Activated CD4-positive, alpha-beta T cell treated with anti-CD3 and anti-CD28 coated beads, Interleukin-2, amount 10 ng/mL, durations not matched to agents 7 days and 5 days (primary cell): ENCODE data around the gene HOXD1. TPM values are rescaled to one million over a fixed set of nuclear protein-coding genes. Genes with fewer than 3 reads are reported as not detected.

Source experiments
- CTCF ChIA-PET: fragments of 350-600 bp; sonication (Branson Sonifier 250); formaldehyde crosslinking; loops from one replicate; lab custom pipeline; 2021; ENCODE audit warnings: antibody characterized with exemption; lab: Charles Lee
- POLR2A ChIA-PET: fragments of 350-600 bp; sonication (Branson Sonifier 250); formaldehyde crosslinking; loops from one replicate; lab custom pipeline; 2021; ENCODE audit warnings: antibody characterized with exemption; lab: Charles Lee
- DNase-seq: peaks from one replicate; pipeline ENCODE4 v3.0.0-alpha.2; 2020
- H3K27ac Mint-ChIP-seq: one replicate; pipeline ENCODE4 v1.8.0; 2021; ENCODE audit warnings: mild to moderate bottlenecking, moderate library complexity, mixed read lengths
- H3K27me3 Mint-ChIP-seq: one replicate; pipeline ENCODE4 v1.8.0; 2021; ENCODE audit warnings: mixed read lengths
- H3K36me3 Mint-ChIP-seq: one replicate; pipeline ENCODE4 v1.8.0; 2021; ENCODE audit warnings: low read depth, mixed read lengths
- H3K4me1 Mint-ChIP-seq: one replicate; pipeline ENCODE4 v1.8.0; 2021; ENCODE audit warnings: mixed read lengths
- H3K4me3 Mint-ChIP-seq: one replicate; pipeline ENCODE4 v1.8.0; 2021; ENCODE audit warnings: mild to moderate bottlenecking, moderate library complexity, mixed read lengths
- H3K9me3 Mint-ChIP-seq: one replicate; pipeline ENCODE4 v1.8.0; 2021; ENCODE audit warnings: mixed read lengths
- total RNA-seq, 2 experiments: library from RNA; stranded (reverse); gene quantifications; one replicate each; pipeline ENCODE4 v1.2.3, GENCODE V29; 2021

Gene HOXD1
- not detected for total RNA-seq

GRCh38 chr2:176187899-176188773 lies at the start of gene HOXD1:
TSS of gene HOXD1 (plus strand) at chr2:176188668. CDS start at chr2:176188802, 134 bp downstream.
- Mint-ChIP-seq H3K4me3 (peak within 1 kb of the TSS; percentile 73), H3K27me3 (peaks cover 77% of the 10 kb centered on the region), H3K9me3 (no peaks in the 10 kb centered on the region), H3K4me1 (peaks cover 17% of the 10 kb centered on the region), H3K36me3 (peaks cover 4% of the 10 kb centered on the region), H3K27ac (no peak within 1 kb of the TSS)
- no peak for DNase-seq
- CTCF ChIA-PET = interaction anchor here (0.6 kb wide), 2 partner anchors 45 to 122 kb away, joined by 3 read pairs; no protein-coding TSS in a partner anchor
- POLR2A ChIA-PET = no interaction called here

- peaks cover 82% of the 10 kb centered on the region for H3K27me3 Mint-ChIP-seq
- H3K27ac Mint-ChIP-seq = peak overlapping the region; percentile 46
- no peak for DNase-seq
- no peaks in the 10 kb centered on the region for H3K9me3 Mint-ChIP-seq
- ChIA-PET POLR2A (no interaction called here), CTCF (interaction anchor here (1.1 to 3.6 kb wide), 7 partner anchors 10 to 1807 kb away, joined by 3 to 22 read pairs (median 3); no protein-coding TSS in a partner anchor)
- H3K4me3 Mint-ChIP-seq = no peak overlapping the region
- peaks cover 30% of the 10 kb centered on the region for H3K4me1 Mint-ChIP-seq
- H3K36me3 Mint-ChIP-seq = peaks cover 4% of the 10 kb centered on the region
Observed at GRCh38 chr2:176138923-176139660, 49.4 kb upstream of the HOXD1 start.

DNA sequence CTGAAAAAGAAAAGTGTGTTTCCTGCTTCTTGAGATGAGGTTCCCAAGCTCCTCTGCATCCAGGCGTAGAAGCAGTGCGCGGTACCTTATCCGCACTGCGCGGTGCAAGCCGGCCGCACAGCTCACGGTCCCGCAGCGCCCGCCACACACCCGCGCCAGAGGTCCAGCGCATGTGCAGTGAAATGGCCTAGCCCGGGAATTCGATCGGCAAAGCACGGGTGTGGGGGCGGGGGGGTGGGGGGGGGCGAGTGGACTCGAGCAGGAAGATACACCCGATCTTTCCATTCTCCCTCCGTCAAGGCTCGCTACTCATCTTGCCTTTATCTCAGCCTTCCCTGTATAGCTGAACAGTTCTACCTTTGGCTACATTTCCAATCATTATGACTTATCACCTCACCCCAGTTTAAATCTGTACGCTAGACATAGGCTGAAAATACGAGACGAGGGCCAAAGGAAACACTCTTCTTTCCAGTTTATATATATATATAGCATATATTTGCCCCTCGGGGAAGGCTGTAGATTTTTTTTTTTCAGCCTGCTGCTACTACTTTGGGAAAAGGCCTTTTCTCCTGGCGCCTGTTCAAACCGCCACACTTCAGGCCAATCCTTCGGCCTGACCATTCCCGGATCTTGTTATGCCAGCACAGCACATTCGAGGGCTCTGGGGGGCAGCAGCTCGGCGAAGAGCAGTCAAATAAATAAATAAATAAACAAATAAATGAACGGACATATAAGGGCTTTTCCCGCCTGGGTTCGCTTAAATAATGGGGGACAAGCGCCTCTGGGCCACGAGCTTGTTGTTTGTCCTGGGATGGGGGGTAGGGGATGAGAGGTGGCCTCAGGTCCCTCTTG lies 48.6 kb upstream of the HOXD1 start:
- Mint-ChIP-seq H3K4me1 (peaks cover 30% of the 10 kb centered on the region), H3K9me3 (no peaks in the 10 kb centered on the region), H3K36me3 (peaks cover 4% of the 10 kb centered on the region), H3K27ac (no peak overlapping the region), H3K27me3 (peaks cover 80% of the 10 kb centered on the region), H3K4me3 (no peak overlapping the region)
- no peak for DNase-seq
- POLR2A ChIA-PET = no interaction called here
- CTCF ChIA-PET = interaction anchor here (0.6 to 3.6 kb wide), 21 partner anchors 9 to 1219 kb away, joined by 3 to 22 read pairs (median 5); no protein-coding TSS in a partner anchor

GRCh38 chr2:176140513-176141317 lies 47.8 kb upstream of the HOXD1 start:
- peaks cover 80% of the 10 kb centered on the region for H3K27me3 Mint-ChIP-seq
- H3K4me3 Mint-ChIP-seq = peak overlapping the region; percentile 45
- CTCF ChIA-PET = interaction anchor here (0.6 to 3.6 kb wide), 29 partner anchors 9 to 1245 kb away, joined by 3 to 22 read pairs (median 4); partner anchors contain the start of gene HOXD4
- H3K4me1 Mint-ChIP-seq = peaks cover 26% of the 10 kb centered on the region
- no peak overlapping the region for H3K27ac Mint-ChIP-seq
- POLR2A ChIA-PET = no interaction called here
- peak; percentile 72 for DNase-seq
- H3K36me3 Mint-ChIP-seq = peaks cover 4% of the 10 kb centered on the region
- H3K9me3 Mint-ChIP-seq = no peaks in the 10 kb centered on the region

- Mint-ChIP-seq H3K36me3 (peaks cover 4% of the 10 kb centered on the region), H3K9me3 (no peaks in the 10 kb centered on the region), H3K27me3 (peaks cover 81% of the 10 kb centered on the region), H3K4me3 (no peak overlapping the region), H3K27ac (no peak overlapping the region), H3K4me1 (peaks cover 21% of the 10 kb centered on the region)
- ChIA-PET POLR2A (no interaction called here), CTCF (no interaction called here)
- no peak for DNase-seq
Observed at GRCh38 chr2:176142281-176142680, 46.2 kb upstream of the HOXD1 start.

GRCh38 chr2:176145085-176145969 lies 43.1 kb upstream of the HOXD1 start:
- no peak for DNase-seq
- H3K36me3 Mint-ChIP-seq = no peaks in the 10 kb centered on the region
- no peak overlapping the region for H3K27ac Mint-ChIP-seq
- peaks cover 8% of the 10 kb centered on the region for H3K4me1 Mint-ChIP-seq
- H3K4me3 Mint-ChIP-seq = no peak overlapping the region
- H3K9me3 Mint-ChIP-seq = peaks cover under 1% of the 10 kb centered on the region
- CTCF ChIA-PET = interaction anchor here (1.2 kb wide), 2 partner anchors 12 to 70 kb away, joined by 3 to 4 read pairs; no protein-coding TSS in a partner anchor
- POLR2A ChIA-PET = no interaction called here
- peaks cover 83% of the 10 kb centered on the region for H3K27me3 Mint-ChIP-seq

DNA sequence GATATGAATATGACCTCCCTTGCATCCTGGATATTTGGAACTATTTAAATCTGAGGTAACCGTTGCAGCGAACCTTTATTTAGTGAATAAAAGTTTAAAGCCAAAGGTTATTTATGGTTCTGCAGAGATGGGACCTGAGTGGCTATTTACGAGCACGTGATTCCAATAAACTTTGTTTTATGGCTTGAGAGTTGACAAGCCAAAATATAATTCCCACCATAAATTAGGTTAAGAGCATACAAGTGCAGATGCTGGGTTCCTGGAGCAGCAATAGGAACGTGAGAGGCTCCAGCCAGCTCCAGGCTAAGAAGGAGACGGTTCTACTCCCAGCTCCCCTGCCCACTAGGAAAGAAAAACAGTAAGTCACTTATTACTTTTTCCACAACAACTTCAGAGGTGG lies 42.4 kb upstream of the HOXD1 start:
- Mint-ChIP-seq H3K36me3 (no peaks in the 10 kb centered on the region), H3K4me1 (peaks cover 4% of the 10 kb centered on the region), H3K4me3 (no peak overlapping the region), H3K27me3 (peaks cover 89% of the 10 kb centered on the region), H3K9me3 (peaks cover 3% of the 10 kb centered on the region), H3K27ac (no peak overlapping the region)
- POLR2A ChIA-PET = no interaction called here
- no peak for DNase-seq
- CTCF ChIA-PET = interaction anchor here (1.2 kb wide), 1 partner anchor 71 kb away, joined by 4 read pairs; no protein-coding TSS in a partner anchor

DNA sequence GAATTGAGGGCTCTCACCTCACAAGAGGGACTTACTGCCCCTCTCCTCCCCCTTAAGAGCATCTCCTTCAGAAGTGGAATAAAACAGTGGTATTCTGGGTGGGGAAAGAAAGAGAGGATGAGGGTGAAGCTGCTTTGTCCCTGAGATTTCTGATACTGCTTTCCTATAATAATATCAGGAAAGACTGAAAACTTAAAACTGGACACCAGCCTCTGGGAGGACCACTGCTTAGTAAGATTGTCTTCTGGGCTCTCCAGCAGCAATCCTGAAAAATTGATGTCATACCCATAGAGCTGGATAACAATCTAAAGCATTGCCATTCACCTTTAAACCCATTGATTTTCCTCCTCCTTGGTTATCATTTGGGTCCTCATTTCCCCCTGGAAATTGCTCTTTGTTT lies 41.8 kb upstream of the HOXD1 start:
- Mint-ChIP-seq H3K27me3 (peaks cover 88% of the 10 kb centered on the region), H3K4me3 (no peak overlapping the region), H3K36me3 (no peaks in the 10 kb centered on the region), H3K27ac (no peak overlapping the region), H3K4me1 (no peaks in the 10 kb centered on the region), H3K9me3 (peaks cover 3% of the 10 kb centered on the region)
- no peak for DNase-seq
- POLR2A ChIA-PET = no interaction called here
- CTCF ChIA-PET = no interaction called here

GRCh38 chr2:176147210-176147799 lies 41.2 kb upstream of the HOXD1 start:
- Mint-ChIP-seq H3K4me3 (no peak overlapping the region), H3K9me3 (peaks cover 3% of the 10 kb centered on the region), H3K27ac (no peak overlapping the region), H3K4me1 (no peaks in the 10 kb centered on the region), H3K36me3 (no peaks in the 10 kb centered on the region), H3K27me3 (peaks cover 87% of the 10 kb centered on the region)
- ChIA-PET POLR2A (no interaction called here), CTCF (no interaction called here)
- no peak for DNase-seq

DNA sequence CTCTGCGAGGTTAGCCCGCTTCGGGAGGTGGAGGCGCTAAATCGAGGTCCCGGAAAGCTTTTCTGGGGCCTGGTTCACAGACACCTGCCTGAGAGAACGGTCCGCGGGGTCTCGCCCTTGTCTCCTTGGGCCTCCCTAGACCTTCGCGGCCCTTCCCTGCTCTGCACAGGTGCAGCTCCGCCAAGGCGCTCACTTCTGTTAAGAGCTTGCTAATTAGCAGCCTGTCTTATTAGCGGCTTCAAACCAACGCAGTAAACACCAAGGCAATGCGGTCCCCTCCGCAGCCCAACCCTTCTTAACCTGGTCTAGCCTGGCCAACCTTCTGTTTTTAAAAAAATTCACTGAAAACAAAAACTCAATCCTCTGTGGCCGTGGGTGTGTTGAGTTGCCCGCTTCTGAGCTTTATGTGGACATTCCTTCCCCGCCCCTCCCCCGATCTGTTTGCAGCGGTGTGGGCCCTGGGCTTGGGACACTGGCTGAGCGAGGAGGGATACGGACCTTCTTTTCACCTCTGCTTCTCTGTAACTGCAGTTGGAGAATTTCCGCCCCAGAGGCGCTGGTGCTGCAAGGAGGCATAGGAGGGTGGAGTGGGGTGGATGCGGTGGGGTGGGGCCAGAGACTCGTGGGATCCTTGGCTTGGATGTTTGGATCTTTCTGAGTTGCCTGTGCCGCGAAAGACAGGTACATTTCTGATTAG lies 40.5 kb upstream of the HOXD1 start:
- ChIA-PET CTCF (interaction anchor here (0.5 to 0.7 kb wide), 2 partner anchors 9 to 29 kb away, joined by 3 read pairs; no protein-coding TSS in a partner anchor), POLR2A (no interaction called here)
- H3K36me3 Mint-ChIP-seq = no peaks in the 10 kb centered on the region
- DNase-seq = no peak
- H3K4me1 Mint-ChIP-seq = no peaks in the 10 kb centered on the region
- no peak overlapping the region for H3K4me3 Mint-ChIP-seq
- peaks cover 90% of the 10 kb centered on the region for H3K27me3 Mint-ChIP-seq
- no peak overlapping the region for H3K27ac Mint-ChIP-seq
- peaks cover 3% of the 10 kb centered on the region for H3K9me3 Mint-ChIP-seq
